OCI-LY7 (cell line): ENCODE results near the gene TAAR2. TPM values are rescaled to one million over a fixed set of nuclear protein-coding genes. Genes with fewer than 3 reads are reported as not detected.
"Not testable (repeated sequence)": the region's sequence is repeated elsewhere in the genome, so short reads cannot be mapped to it uniquely, and the experiment has no call there.

Experiments used
- BruUV-seq: library from RNA; stranded (reverse); fragments of 400-500 nt; replicated peaks from 2 replicates; lab custom pipeline; 2021; lab: Mats Ljungman, UMichigan
- CTCF ChIA-PET: fragments of 300-600 bp; sonication (Branson Sonifier 250); formaldehyde crosslinking; loops from one replicate; lab custom pipeline; 2022; ENCODE audit warnings: antibody characterized with exemption; ENCODE audit not compliant: unreplicated experiment; lab: Charles Lee
- POLR2A ChIA-PET: fragments of 300-600 bp; sonication (Branson Sonifier 250); formaldehyde crosslinking; loops from one replicate; lab custom pipeline; 2022; ENCODE audit warnings: antibody characterized with exemption; lab: Charles Lee
- DNase-seq: peaks from one replicate; pipeline ENCODE4 v3.0.0-alpha.2; 2015; ENCODE audit warnings: low spot score
- H2AFZ ChIP-seq: fragments of 200-600 bp; sonication (generic), shearing (Covaris generic); 2 replicates; pipeline ENCODE4 v1.6.1; 2014; ENCODE audit warnings: mild to moderate bottlenecking, antibody characterized with exemption, low read length, moderate library complexity
- H3K27ac ChIP-seq: fragments of 200-600 bp; sonication (generic); 2 replicates; pipeline ENCODE4 v1.5.1; 2014; ENCODE audit warnings: mixed run types, low read depth, mild to moderate bottlenecking, moderate library complexity, low read length, inconsistent platforms; ENCODE audit not compliant: poor library complexity, severe bottlenecking
- H3K36me3 ChIP-seq: fragments of 200-600 bp; sonication (generic); 2 replicates; pipeline ENCODE4 v1.6.1; 2014; ENCODE audit warnings: mild to moderate bottlenecking, antibody characterized with exemption, low read length, moderate library complexity, mixed read lengths; ENCODE audit not compliant: insufficient read depth
- H3K4me1 ChIP-seq: fragments of 200-600 bp; sonication (generic); 2 replicates; pipeline ENCODE4 v1.5.1; 2014; ENCODE audit warnings: mild to moderate bottlenecking, low read length; ENCODE audit not compliant: insufficient read depth, poor library complexity, severe bottlenecking
- H3K4me2 ChIP-seq: fragments of 200-600 bp; sonication (generic); 2 replicates; pipeline ENCODE4 v1.6.1; 2014; ENCODE audit warnings: mild to moderate bottlenecking, low read length
- H3K4me3 ChIP-seq: fragments of 200-600 bp; sonication (generic); 2 replicates; pipeline ENCODE4 v1.5.1; 2014; ENCODE audit warnings: mild to moderate bottlenecking, low read depth, low read length; ENCODE audit not compliant: poor library complexity, severe bottlenecking
- H3K79me2 ChIP-seq: fragments of 200-600 bp; sonication (generic); 2 replicates; pipeline ENCODE4 v1.6.1; 2016; ENCODE audit warnings: low read depth, mild to moderate bottlenecking, low read length, moderate library complexity, mixed read lengths; ENCODE audit not compliant: insufficient read depth
- H3K9me2 ChIP-seq: fragments of 200-600 bp; sonication (generic); 2 replicates; pipeline ENCODE4 v1.6.1; 2016; ENCODE audit warnings: mild to moderate bottlenecking, low read length, mixed read lengths; ENCODE audit not compliant: insufficient read depth
- H3K9me3 ChIP-seq: fragments of 200-600 bp; sonication (generic); 2 replicates; pipeline ENCODE4 v1.6.1; 2014; ENCODE audit warnings: mild to moderate bottlenecking, mixed run types, low read length, mixed read lengths
- H4K20me1 ChIP-seq: fragments of 200-600 bp; sonication (generic); 2 replicates; pipeline ENCODE4 v1.6.1; 2014; ENCODE audit warnings: mild to moderate bottlenecking, antibody characterized with exemption, low read length, moderate library complexity, mixed read lengths; ENCODE audit not compliant: insufficient read depth
- CTCF ChIP-seq: fragments of 200-600 bp; sonication (generic); conservative IDR thresholded peaks from 2 replicates; pipeline ENCODE4 v1.5.1; 2014; ENCODE audit warnings: mild to moderate bottlenecking, antibody characterized with exemption, low read length, moderate library complexity, mixed read lengths
- EZH2phosphoT487 ChIP-seq: fragments of 200-600 bp; sonication (generic); IDR thresholded peaks from 2 replicates; pipeline ENCODE4 v1.6.1; 2018; ENCODE audit warnings: low read depth, borderline replicate concordance, mild to moderate bottlenecking, mixed run types, antibody characterized with exemption, low read length, moderate library complexity, mixed read lengths
- intact Hi-C: fragments of 100-400 bp; cut with micrococcal nuclease; formaldehyde crosslinking; loops from one replicate; pipeline ENCODE4 v1.10.0; 2022; ENCODE audit not compliant: unreplicated experiment
- total RNA-seq, 2 experiments: library from RNA; depleted of rRNA in 1 of 2; stranded (reverse); fragments of >200 nt in 1 of 2; shearing (Covaris generic) in 1 of 2; gene quantifications; 2 replicates each; pipeline ENCODE4 v1.2.3, GENCODE V29; 2014 to 2022

TAAR2 gene
- total RNA-seq, 2 experiments from 2014 or later, result not detected

- no peak overlapping the region for H2AFZ ChIP-seq
- BruUV-seq, result no TSS peak
- no peaks in the 10 kb centered on the region for H3K9me2 ChIP-seq
- H3K9me3 ChIP-seq, result no peaks in the 10 kb centered on the region
- H3K4me3 ChIP-seq, result no peak overlapping the region
- ChIA-PET POLR2A (interaction anchor here (0.6 kb wide), 1 partner anchor 105 kb away, joined by 3 read pairs; no protein-coding TSS in a partner anchor), CTCF (no interaction called here)
- H3K4me1 ChIP-seq, result no peaks in the 10 kb centered on the region
- H4K20me1 ChIP-seq, result no peaks in the 10 kb centered on the region
- DNase-seq, result no peak
- H3K4me2 ChIP-seq, result no peak overlapping the region
- H3K36me3 ChIP-seq, result no peaks in the 10 kb centered on the region
- intact Hi-C loops, result no loop called here
- H3K79me2 ChIP-seq, result no peaks in the 10 kb centered on the region
- TF ChIP-seq CTCF (no peak), EZH2phosphoT487 (no peak)
- H3K27ac ChIP-seq, result no peak overlapping the region
Measured at GRCh38 chr6:132604635-132605152, 19.4 kb downstream of the TAAR2 start.

GRCh38 chr6:132600900-132601299 is 23.2 kb downstream of the TAAR2 start:
- H3K4me1 ChIP-seq, H2AFZ ChIP-seq, intact Hi-C loops, POLR2A ChIA-PET, CTCF ChIA-PET, H3K27ac ChIP-seq, H3K9me3 ChIP-seq, H3K79me2 ChIP-seq, H3K9me2 ChIP-seq, BruUV-seq, H3K4me3 ChIP-seq, H4K20me1 ChIP-seq, H3K4me2 ChIP-seq, H3K36me3 ChIP-seq, DNase-seq: not testable (repeated sequence)

- H3K9me2 ChIP-seq, result no peaks in the 10 kb centered on the region
- H2AFZ ChIP-seq, result no peak overlapping the region
- H3K4me1 ChIP-seq, result no peaks in the 10 kb centered on the region
- H3K4me2 ChIP-seq, result no peak overlapping the region
- H3K9me3 ChIP-seq, result no peaks in the 10 kb centered on the region
- no peaks in the 10 kb centered on the region for H3K36me3 ChIP-seq
- H3K79me2 ChIP-seq, result no peaks in the 10 kb centered on the region
- H3K4me3 ChIP-seq, result no peak overlapping the region
- intact Hi-C loops, result no loop called here
- DNase-seq, result peak; percentile 46
- ChIA-PET POLR2A (interaction anchor here (0.9 to 1.1 kb wide), 2 partner anchors 11 to 13 kb away, joined by 3 to 4 read pairs; no protein-coding TSS in a partner anchor), CTCF (no interaction called here)
- H3K27ac ChIP-seq, result no peak overlapping the region
- no peaks in the 10 kb centered on the region for H4K20me1 ChIP-seq
- BruUV-seq, result no TSS peak
- no peak for TF ChIP-seq EZH2phosphoT487
- TF ChIP-seq CTCF, result peak; percentile 75
Measured at GRCh38 chr6:132598473-132598872, 25.6 kb downstream of the TAAR2 start.
